Measurements from ENCODE around the gene INTS7. TPM values are rescaled to one million over a fixed set of nuclear protein-coding genes. Genes with fewer than 3 reads are reported as not detected.

The INTS7 gene
- total RNA-seq, 4 donors from 2014 or later, result 8.5 to 26.2 (median 11.4) TPM

DNA sequence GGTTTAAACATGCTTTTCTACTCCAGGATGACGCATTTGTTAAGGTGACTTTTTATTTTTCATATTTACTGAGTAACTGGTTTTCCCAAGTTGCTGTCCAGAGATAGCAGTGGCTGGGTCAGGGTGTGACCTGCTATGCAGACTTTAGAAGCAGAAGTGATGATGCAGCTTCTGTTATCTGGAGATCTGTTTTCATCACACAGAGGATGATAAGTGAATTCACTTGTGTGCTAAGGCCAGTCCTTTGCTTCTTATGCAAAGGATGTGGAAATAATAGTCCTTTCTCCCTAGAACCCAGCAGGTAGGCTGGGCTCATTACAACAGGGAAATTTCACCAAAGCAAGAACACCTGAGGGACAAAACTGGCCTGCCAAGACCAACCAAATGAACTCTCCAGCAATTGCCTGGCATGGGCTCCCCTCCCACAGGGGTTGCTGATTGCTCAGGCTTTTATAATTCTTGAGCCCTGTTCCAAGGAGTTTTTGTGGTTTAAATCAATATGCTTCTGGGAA, 107.0 kb downstream of the INTS7 start:
- no peak for TF ChIP-seq POLR2A (IDR thresholded peaks at IDR 0.05)
- TF ChIP-seq, protein P1, sequence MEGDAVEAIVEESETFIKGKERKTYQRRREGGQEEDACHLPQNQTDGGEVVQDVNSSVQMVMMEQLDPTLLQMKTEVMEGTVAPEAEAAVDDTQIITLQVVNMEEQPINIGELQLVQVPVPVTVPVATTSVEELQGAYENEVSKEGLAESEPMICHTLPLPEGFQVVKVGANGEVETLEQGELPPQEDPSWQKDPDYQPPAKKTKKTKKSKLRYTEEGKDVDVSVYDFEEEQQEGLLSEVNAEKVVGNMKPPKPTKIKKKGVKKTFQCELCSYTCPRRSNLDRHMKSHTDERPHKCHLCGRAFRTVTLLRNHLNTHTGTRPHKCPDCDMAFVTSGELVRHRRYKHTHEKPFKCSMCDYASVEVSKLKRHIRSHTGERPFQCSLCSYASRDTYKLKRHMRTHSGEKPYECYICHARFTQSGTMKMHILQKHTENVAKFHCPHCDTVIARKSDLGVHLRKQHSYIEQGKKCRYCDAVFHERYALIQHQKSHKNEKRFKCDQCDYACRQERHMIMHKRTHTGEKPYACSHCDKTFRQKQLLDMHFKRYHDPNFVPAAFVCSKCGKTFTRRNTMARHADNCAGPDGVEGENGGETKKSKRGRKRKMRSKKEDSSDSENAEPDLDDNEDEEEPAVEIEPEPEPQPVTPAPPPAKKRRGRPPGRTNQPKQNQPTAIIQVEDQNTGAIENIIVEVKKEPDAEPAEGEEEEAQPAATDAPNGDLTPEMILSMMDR (IDR thresholded peaks at IDR 0.05), result no peak
- Histone ChIP-seq H3K27me3 (no peaks in the 10 kb centered on the region), H3K4me3 (no peak overlapping the region), H3K4me1 (no peaks in the 10 kb centered on the region), H3K9me3 (no peaks in the 10 kb centered on the region), H3K36me3 (no peaks in the 10 kb centered on the region), H3K27ac (no peak overlapping the region)
- no peak for DNase-seq
- intact Hi-C loops (cut with DNase I; ENCODE audit: low total_unique reads), result no loop called here

- no peak overlapping the region for H3K27ac ChIP-seq
- H3K4me1 ChIP-seq, result no peaks in the 10 kb centered on the region
- intact Hi-C loops (cut with DNase I; ENCODE audit: low total_unique reads), result no loop called here
- no peaks in the 10 kb centered on the region for H3K27me3 ChIP-seq
- DNase-seq, result no peak
- no peaks in the 10 kb centered on the region for H3K36me3 ChIP-seq
- H3K9me3 ChIP-seq, result no peaks in the 10 kb centered on the region
- no peak for TF ChIP-seq POLR2A (IDR thresholded peaks at IDR 0.05)
- no peak overlapping the region for H3K4me3 ChIP-seq
These were observed 110.3 kb downstream of the INTS7 start for GRCh38 chr1:211925016-211925415.

DNA sequence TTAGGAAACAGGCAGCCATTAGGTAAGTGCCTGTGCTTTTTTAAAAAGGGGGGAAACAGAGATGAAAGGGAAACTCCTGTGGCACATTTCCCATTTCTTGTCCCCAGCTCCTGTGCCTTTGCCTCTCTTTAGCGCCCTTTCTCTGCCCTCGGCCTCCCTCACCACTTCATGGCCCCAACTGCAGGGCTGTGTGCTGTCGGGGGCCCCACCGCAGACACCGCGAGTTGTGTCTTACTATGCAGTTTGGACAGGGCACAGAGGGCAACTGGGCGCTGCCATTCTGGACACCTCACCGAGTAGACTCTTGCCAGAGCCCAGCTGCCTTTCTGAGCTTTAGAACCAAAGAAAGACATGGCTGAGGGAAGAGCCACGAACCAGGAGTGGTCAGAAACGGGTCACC, 111.1 kb downstream of the INTS7 start:
- intact Hi-C loops (cut with DNase I; ENCODE audit: low total_unique reads), result no loop called here

GRCh38 chr1:211923095-211923494, 112.3 kb downstream of the INTS7 start:
- intact Hi-C loops (cut with DNase I; ENCODE audit: low total_unique reads), result no loop called here
- Histone ChIP-seq H3K27ac (no peak overlapping the region), H3K36me3 (no peaks in the 10 kb centered on the region), H3K4me3 (no peak overlapping the region), H3K9me3 (no peaks in the 10 kb centered on the region), H3K4me1 (no peaks in the 10 kb centered on the region), H3K27me3 (no peaks in the 10 kb centered on the region)
- DNase-seq, result no peak
- TF ChIP-seq POLR2A (IDR thresholded peaks at IDR 0.05), result no peak
- TF ChIP-seq, protein P1 (IDR thresholded peaks at IDR 0.05), result no peak

More for the DNA sequence above, 111.1 kb downstream of the INTS7 start:
- no peaks in the 10 kb centered on the region for H3K36me3 ChIP-seq
- H3K27me3 ChIP-seq, result no peaks in the 10 kb centered on the region
- no peaks in the 10 kb centered on the region for H3K4me1 ChIP-seq
- TF ChIP-seq, protein P1 (IDR thresholded peaks at IDR 0.05), result no peak
- no peak for TF ChIP-seq POLR2A (IDR thresholded peaks at IDR 0.05)
- DNase-seq, result no peak
- H3K27ac ChIP-seq, result no peak overlapping the region
- H3K9me3 ChIP-seq, result no peaks in the 10 kb centered on the region
- no peak overlapping the region for H3K4me3 ChIP-seq

GRCh38 chr1:211921579-211922095, 113.7 kb downstream of the INTS7 start:
- H3K36me3 ChIP-seq, result no peaks in the 10 kb centered on the region
- no peaks in the 10 kb centered on the region for H3K9me3 ChIP-seq
- H3K27ac ChIP-seq, result no peak overlapping the region
- H3K27me3 ChIP-seq, result no peaks in the 10 kb centered on the region
- TF ChIP-seq, protein P1 (IDR thresholded peaks at IDR 0.05), result no peak
- TF ChIP-seq POLR2A (IDR thresholded peaks at IDR 0.05), result no peak
- intact Hi-C loops (cut with DNase I; ENCODE audit: low total_unique reads), result no loop called here
- H3K4me1 ChIP-seq, result no peaks in the 10 kb centered on the region
- no peak for DNase-seq
- H3K4me3 ChIP-seq, result no peak overlapping the region
